Body of pancreas (tissue), 4 donors: ENCODE measurements around the gene TMEM50B.

Experiments used
- POLR2A ChIP-seq, 3 donors: fragments of 450-650 bp; IDR thresholded peaks; one replicate each; pipeline ENCODE4 v1.6.1; 2016; ENCODE audit warnings: antibody characterized with exemption in 3 of 3, mild to moderate bottlenecking in 2 of 3
- TF ChIP-seq, protein P1 (sequence below), 7 experiments: fragments of 450-650 bp in 4 of 7; fragments of 200-600 bp in 3 of 7; sonication (generic) in 3 of 7; IDR thresholded peaks; one replicate each; pipeline ENCODE4 v1.5.1; 2016 to 2019; ENCODE audit warnings: antibody characterized with exemption in 7 of 7

- TF ChIP-seq, protein P1, sequence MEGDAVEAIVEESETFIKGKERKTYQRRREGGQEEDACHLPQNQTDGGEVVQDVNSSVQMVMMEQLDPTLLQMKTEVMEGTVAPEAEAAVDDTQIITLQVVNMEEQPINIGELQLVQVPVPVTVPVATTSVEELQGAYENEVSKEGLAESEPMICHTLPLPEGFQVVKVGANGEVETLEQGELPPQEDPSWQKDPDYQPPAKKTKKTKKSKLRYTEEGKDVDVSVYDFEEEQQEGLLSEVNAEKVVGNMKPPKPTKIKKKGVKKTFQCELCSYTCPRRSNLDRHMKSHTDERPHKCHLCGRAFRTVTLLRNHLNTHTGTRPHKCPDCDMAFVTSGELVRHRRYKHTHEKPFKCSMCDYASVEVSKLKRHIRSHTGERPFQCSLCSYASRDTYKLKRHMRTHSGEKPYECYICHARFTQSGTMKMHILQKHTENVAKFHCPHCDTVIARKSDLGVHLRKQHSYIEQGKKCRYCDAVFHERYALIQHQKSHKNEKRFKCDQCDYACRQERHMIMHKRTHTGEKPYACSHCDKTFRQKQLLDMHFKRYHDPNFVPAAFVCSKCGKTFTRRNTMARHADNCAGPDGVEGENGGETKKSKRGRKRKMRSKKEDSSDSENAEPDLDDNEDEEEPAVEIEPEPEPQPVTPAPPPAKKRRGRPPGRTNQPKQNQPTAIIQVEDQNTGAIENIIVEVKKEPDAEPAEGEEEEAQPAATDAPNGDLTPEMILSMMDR (IDR thresholded peaks at IDR 0.05): no peak
- no peak for TF ChIP-seq POLR2A (IDR thresholded peaks at IDR 0.05)
Observed at GRCh38 chr21:33478182-33478581, 1.6 kb downstream of the TMEM50B start.
